Islet of Langerhans (tissue), 1 donor: ENCODE data around the gene RRN3.
"Not testable (repeated sequence)": the region's sequence is repeated elsewhere in the genome, so short reads cannot be mapped to it uniquely, and the experiment has no call there.

Source experiments
- FAIRE-seq: peaks from one replicate; lab custom pipeline; 2011; peaks lifted over from hg19 to GRCh38; lab: Jason Lieb, UNC

The RRN3 gene

DNA sequence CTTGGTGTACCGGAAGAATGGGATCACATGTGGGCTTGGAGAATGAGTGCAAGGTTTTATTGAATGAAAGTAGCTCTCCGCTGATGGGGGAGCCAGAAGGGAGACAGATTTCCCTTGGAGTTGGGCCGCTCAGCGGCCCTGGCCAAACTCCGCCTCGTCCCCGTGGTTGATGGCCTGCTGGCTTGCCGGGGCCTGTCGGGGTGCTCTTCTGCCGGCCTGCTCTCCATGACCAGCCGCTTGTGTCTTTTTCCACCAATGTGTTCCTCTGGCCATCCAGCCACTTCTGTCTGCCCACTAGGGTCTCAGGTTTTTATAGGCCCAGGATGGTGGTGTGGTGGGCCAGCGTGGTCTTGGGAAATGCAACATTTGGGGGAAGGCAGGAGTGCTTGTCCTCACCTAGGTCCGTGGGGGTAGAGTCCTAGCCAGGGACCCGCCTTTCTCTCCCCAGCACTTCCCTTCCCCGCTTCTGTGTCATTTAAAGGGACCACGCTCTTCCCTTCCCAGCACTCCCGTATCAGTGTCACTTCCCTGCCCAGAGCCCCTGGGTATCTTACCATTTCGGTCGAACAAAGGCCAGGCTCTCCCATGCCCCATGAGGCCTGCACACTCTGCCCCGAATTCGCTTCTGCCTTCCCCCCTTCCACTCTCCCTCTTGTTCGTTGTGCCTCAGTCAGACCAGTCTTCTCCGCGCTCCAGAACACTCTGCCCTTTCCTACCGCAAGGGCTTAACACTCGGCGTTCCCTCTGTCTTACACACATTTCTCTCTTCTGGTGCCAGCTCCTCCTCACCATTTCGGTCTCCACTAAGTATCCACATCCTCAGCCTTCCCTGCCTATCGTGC, 66.3 kb downstream of the RRN3 start:
- not testable (repeated sequence) for FAIRE-seq

DNA sequence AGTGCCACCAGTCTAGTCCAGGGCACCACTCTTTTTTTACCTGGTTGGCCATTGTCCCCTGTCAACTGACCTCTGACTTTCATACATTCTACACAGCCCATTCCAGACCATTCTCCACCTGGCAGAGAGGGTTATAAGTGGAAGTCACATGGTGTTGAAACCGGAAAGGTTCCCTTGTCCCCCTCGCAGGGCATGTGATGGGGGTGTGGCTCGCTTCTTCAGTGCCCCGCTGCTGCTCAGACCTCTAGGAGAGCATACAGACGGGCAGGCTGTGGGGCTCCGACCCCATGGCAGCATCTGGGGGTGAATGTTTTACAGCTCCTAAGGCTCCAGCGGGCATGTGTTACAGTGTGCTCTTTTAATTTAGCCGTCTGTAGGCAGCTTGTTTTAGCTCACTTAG, 67.0 kb downstream of the RRN3 start:
- FAIRE-seq: not testable (repeated sequence)

DNA sequence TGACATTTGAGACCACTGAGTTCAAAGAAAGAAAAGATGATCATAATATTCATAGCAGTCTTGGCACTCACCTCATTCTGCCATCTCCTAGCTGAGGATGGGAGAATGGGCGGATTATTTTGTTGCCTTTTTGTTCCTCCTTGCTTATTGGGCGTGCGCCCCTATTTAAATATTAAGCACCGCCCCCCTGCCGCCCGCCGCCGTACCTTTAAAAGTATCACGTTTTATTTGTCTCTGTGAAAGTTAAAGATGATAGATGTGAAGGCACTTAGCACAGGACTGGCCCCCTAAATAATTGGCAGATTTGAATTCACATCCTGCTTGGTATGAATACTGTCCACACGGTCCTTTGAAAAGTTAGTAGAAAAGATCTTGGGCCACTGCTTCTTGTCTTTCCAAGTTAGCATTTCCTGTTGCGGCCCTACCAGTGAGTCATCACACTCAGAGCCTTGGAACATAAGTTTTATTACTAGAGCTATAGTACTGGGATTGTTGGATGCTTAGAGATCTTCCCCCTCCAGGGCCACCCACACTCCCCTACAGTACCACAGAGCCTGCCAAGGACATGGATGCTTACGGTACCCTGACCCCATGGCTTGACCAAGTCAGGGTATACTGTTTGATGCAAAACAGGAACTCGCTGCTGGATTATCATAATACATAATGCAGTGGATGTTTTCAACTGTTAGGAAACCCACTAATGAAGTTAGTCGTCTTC, 68.7 kb downstream of the RRN3 start:
- FAIRE-seq: not testable (repeated sequence)

GRCh38 chr16:15024858-15025199, 69.2 kb downstream of the RRN3 start:
- FAIRE-seq: not testable (repeated sequence)

DNA sequence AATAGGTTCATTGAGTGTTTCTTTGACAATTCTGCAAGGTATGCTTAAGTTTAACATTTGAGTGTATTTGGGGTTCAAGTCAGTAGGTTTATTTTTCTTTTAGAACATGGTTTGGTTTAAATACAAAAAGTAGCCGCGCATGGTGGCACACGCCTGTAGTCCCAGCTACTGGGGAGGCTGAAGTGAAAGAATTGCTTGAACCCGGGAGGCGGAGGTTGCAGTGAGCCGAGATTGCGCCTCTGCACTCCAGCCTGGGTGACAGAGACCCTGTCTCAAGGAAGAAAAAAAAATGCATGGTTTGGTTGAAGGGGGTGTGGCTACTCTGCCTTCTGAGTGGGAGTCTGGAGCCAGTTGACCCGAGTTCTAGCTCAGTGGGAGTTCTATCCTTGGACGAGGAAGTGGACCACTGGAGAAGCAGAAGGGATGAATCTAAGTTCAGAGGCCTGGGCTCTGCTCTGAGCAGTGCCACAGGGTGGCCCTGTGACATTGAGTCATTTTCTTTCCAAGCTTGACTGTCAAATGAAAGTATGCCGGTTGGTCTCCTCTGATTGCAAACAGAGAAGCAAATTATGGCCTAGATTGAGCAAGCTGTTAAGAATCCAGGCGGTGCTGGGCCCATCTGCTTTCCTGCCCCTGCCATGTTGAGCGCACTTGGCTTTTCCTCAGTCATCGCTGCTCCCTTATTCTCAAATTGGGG, 70.5 kb downstream of the RRN3 start:
- not testable (repeated sequence) for FAIRE-seq

GRCh38 chr16:15022194-15022593, 71.9 kb downstream of the RRN3 start:
- FAIRE-seq: peak; percentile 47

DNA sequence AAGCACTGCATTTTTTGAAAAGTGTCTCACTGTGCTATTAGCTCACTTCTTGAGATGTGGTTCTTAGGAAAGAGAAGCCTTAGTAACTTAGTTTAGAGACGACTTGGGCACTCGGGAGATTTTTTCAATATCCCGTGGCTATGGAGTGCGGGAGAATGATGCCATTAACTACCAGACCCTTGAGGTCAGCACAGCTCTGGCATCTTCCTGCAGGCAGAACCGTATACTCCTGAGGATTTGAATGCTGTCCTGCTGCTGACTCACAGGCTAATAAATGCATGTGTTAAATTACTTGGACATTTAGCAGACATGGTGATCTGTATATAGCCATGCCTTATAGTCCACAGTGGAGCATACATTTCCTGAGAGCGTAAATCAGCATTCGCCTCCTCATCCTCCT, 72.6 kb downstream of the RRN3 start:
- FAIRE-seq: not testable (repeated sequence)

DNA sequence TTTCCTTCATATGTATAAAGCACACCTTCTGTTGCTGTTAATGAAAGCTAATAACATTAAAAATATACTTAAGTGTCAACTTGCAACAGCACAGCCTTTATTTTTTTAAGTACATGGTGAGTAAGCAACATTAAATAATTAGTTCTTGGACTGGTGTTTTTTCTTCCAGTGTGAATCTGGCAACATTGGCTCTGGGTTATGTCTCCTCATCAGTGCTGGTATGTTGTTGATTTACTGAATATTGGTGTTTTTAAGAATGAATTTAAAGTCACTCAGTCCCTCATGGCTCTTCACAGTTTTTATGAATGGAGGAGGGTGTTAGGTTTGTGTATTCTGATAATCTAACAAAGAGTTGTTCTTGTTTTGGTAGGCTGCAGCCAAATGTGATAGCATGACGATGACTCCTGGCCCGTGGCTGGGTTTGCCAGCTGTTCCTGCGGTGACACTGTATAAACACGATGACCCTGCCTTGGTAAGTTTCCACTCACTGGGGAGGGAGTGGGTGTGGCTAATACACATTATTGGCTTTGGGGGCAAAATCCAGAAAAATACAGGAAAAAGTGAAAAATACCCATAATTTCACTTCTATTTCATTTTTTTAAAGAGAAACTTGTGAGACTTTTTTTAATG, 77.0 kb downstream of the RRN3 start:
- peak; percentile 58 for FAIRE-seq

DNA sequence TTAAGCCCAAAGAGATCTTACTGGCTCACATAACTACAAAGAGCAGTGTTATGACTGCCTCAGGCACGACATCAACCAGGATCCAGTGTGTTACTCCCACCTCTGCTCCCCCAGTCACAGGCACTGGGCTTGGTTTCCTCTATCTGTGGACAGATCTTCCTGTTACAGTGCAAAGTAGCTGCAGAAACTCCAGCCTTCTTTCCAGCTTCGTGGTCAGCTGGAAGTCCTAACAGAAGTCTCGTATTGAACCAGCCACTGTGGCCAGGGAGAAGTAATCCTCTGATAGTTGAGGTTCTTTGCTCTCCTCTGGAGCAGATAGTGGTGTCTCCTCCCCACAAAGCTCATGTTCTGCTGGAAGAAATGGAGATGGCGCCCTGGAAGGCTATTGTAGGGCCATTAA, 77.7 kb downstream of the RRN3 start:
- not testable (repeated sequence) for FAIRE-seq

GRCh38 chr16:15015671-15016070, 78.4 kb downstream of the RRN3 start:
- not testable (repeated sequence) for FAIRE-seq

DNA sequence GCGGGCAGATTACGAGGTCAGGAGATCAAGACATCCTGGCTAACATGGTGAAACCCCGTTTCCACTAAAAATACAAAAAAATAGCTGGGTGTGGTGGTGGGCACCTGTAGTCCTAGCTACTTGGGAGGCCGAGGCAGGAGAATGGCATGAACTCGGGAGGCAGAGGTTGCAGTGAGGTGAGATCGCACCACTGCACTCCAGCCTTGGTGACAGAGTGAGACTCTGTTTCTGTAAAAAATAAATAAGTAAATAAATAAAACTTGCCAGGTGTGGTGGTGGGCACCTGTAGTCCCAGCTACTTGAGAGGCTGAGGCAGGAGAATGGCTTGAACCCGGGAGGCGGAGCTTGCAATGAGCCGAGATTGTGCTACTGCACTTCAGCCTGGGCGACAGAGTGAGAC, 81.1 kb downstream of the RRN3 start:
- FAIRE-seq: not testable (repeated sequence)
